Measurements from ENCODE around the gene C10orf67. TPM values are rescaled to one million over a fixed set of nuclear protein-coding genes. Genes with fewer than 3 reads are reported as not detected.
"Not testable (repeated sequence)": the region's sequence is repeated elsewhere in the genome, so short reads cannot be mapped to it uniquely, and the experiment has no call there.

Gene C10orf67
- total and polyA plus RNA-seq, 7 donors, result 0.04 TPM; not detected in 6

GRCh38 chr10:23358357-23358756 is 13.8 kb upstream of the C10orf67 start:
- intact Hi-C loops (cut with DNase I), result no loop called here
- TF ChIP-seq POLR2A (IDR thresholded peaks at IDR 0.05), result no peak
- TF ChIP-seq EP300 (IDR thresholded peaks at IDR 0.05), result no peak
- no peak for TF ChIP-seq CTCF (IDR thresholded peaks at IDR 0.05)
- TF ChIP-seq POLR2AphosphoS5 (IDR thresholded peaks at IDR 0.05), result no peak

GRCh38 chr10:23354630-23355279 is 10.2 kb upstream of the C10orf67 start:
- Histone ChIP-seq H3K9me3 (no peaks in the 10 kb centered on the region), H3K27ac (no peak overlapping the region), H3K36me3 (no peaks in the 10 kb centered on the region), H3K27me3 (no peaks in the 10 kb centered on the region), H3K4me3 (no peak overlapping the region), H3K4me1 (no peaks in the 10 kb centered on the region)
- TF ChIP-seq POLR2AphosphoS5 (IDR thresholded peaks at IDR 0.05) (no peak), CTCF (IDR thresholded peaks at IDR 0.05) (no peak), POLR2A (IDR thresholded peaks at IDR 0.05) (no peak), EP300 (IDR thresholded peaks at IDR 0.05) (no peak)
- WGBS, 2 donors, result 18 to 65% methylated on average over 5 of the region's 5 CpGs
- intact Hi-C loops (cut with DNase I), result no loop called here
- no peak for DNase-seq

More at GRCh38 chr10:23358357-23358756, 13.8 kb upstream of the C10orf67 start:
- Histone ChIP-seq H3K27ac (no peak overlapping the region), H3K9me3 (no peaks in the 10 kb centered on the region), H3K27me3 (no peaks in the 10 kb centered on the region), H3K4me1 (no peaks in the 10 kb centered on the region), H3K4me3 (no peak overlapping the region), H3K36me3 (no peaks in the 10 kb centered on the region)
- DNase-seq, result no peak
- WGBS, 2 donors, result 86 to 94% methylated on average over 2 of the region's 2 CpGs

GRCh38 chr10:23351926-23352519 is 7.4 kb upstream of the C10orf67 start:
- WGBS, 2 donors, result 90% methylated on average over 3 of the region's 3 CpGs
- Histone ChIP-seq H3K27ac (no peak overlapping the region), H3K27me3 (no peaks in the 10 kb centered on the region), H3K36me3 (no peaks in the 10 kb centered on the region), H3K4me3 (no peak overlapping the region), H3K4me1 (peaks cover 0 to 5% (median 2%) of the 10 kb centered on the region in 4 donors), H3K9me3 (no peaks in the 10 kb centered on the region)
- TF ChIP-seq POLR2AphosphoS5 (IDR thresholded peaks at IDR 0.05) (no peak), EP300 (IDR thresholded peaks at IDR 0.05) (no peak), CTCF (IDR thresholded peaks at IDR 0.05) (no peak), POLR2A (IDR thresholded peaks at IDR 0.05) (no peak)
- no peak for DNase-seq
- intact Hi-C loops (cut with DNase I), result no loop called here

GRCh38 chr10:23350706-23351105 is 6.1 kb upstream of the C10orf67 start:
- H3K36me3 ChIP-seq; H3K27ac ChIP-seq; H3K4me1 ChIP-seq; H3K27me3 ChIP-seq; H3K9me3 ChIP-seq; H3K4me3 ChIP-seq; DNase-seq; intact Hi-C loops (cut with DNase I): not testable (repeated sequence)
- 87 to 92% methylated on average over 1 of the region's 1 CpG for WGBS, 2 donors

- H3K9me3 ChIP-seq, result no peaks in the 10 kb centered on the region
- peaks cover 0 to 25% (median 21%) of the 10 kb centered on the region in 4 donors for H3K4me1 ChIP-seq
- no peak for TF ChIP-seq POLR2A (IDR thresholded peaks at IDR 0.05)
- TF ChIP-seq POLR2AphosphoS5 (IDR thresholded peaks at IDR 0.05), result no peak
- no peak for TF ChIP-seq EP300 (IDR thresholded peaks at IDR 0.05)
- TF ChIP-seq CTCF (IDR thresholded peaks at IDR 0.05), result no peak
- H3K36me3 ChIP-seq, result no peaks in the 10 kb centered on the region
- H3K27me3 ChIP-seq, result no peaks in the 10 kb centered on the region
- no peak overlapping the region for H3K27ac ChIP-seq
- no peak overlapping the region for H3K4me3 ChIP-seq
- intact Hi-C loops (cut with DNase I), result loop anchor here (10.0 kb wide), 1 partner anchor 89 kb away; the partner anchor contains the start of gene OTUD1
- DNase-seq, result no peak
- 70 to 72% methylated on average over 5 of the region's 5 CpGs for WGBS, 2 donors
These were observed 1.3 kb upstream of the C10orf67 start for GRCh38 chr10:23345861-23346260.

Measured in sigmoid colon (tissue), 7 donors.